ENCODE measurements around the gene RHOD. TPM values are rescaled to one million over a fixed set of nuclear protein-coding genes. Genes with fewer than 3 reads are reported as not detected.

Gene RHOD
- total RNA-seq, 1 donor from 2014 or later = 1.7 TPM

DNA sequence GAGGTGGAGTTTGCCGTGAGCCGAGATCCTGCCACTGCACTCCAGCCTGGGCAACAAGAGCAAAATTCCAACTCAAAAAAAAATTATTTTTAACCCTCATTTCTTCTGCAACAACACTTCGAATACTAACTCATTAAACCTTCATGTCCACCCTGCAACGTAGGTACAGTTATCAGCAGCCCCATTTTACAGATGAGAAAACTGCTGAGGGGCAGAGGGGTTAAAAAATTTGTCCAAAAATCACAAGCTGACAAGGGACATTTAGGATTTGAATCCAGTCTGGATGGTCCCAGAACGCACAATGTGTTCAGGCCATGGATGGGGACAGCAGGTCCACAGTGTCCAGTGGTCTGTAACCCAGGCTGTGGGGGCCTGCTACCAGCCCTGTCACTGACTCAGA is 29.0 kb downstream of the RHOD start:
- Mint-ChIP-seq H3K27ac (ENCODE audit: unreplicated experiment) (no peak overlapping the region), H3K27me3 (ENCODE audit: low read depth) (no peaks in the 10 kb centered on the region), H3K4me3 (no peak overlapping the region), H3K36me3 (ENCODE audit: low read depth) (no peaks in the 10 kb centered on the region), H3K9me3 (no peaks in the 10 kb centered on the region), H3K4me1 (peaks cover 4% of the 10 kb centered on the region)
- TF ChIP-seq, protein P1, sequence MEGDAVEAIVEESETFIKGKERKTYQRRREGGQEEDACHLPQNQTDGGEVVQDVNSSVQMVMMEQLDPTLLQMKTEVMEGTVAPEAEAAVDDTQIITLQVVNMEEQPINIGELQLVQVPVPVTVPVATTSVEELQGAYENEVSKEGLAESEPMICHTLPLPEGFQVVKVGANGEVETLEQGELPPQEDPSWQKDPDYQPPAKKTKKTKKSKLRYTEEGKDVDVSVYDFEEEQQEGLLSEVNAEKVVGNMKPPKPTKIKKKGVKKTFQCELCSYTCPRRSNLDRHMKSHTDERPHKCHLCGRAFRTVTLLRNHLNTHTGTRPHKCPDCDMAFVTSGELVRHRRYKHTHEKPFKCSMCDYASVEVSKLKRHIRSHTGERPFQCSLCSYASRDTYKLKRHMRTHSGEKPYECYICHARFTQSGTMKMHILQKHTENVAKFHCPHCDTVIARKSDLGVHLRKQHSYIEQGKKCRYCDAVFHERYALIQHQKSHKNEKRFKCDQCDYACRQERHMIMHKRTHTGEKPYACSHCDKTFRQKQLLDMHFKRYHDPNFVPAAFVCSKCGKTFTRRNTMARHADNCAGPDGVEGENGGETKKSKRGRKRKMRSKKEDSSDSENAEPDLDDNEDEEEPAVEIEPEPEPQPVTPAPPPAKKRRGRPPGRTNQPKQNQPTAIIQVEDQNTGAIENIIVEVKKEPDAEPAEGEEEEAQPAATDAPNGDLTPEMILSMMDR (conservative IDR thresholded peaks at IDR 0.05) = no peak
- no peak for DNase-seq (ENCODE audit: low read depth, low spot score)

GRCh38 chr11:67090717-67091116 is 34.1 kb downstream of the RHOD start:
- Mint-ChIP-seq H3K4me3 (no peak overlapping the region), H3K27me3 (ENCODE audit: low read depth) (no peaks in the 10 kb centered on the region), H3K4me1 (no peaks in the 10 kb centered on the region), H3K36me3 (ENCODE audit: low read depth) (no peaks in the 10 kb centered on the region), H3K27ac (ENCODE audit: unreplicated experiment) (no peak overlapping the region), H3K9me3 (no peaks in the 10 kb centered on the region)
- no peak for DNase-seq (ENCODE audit: low read depth, low spot score)
- TF ChIP-seq, protein P1 (conservative IDR thresholded peaks at IDR 0.05) = no peak

DNA sequence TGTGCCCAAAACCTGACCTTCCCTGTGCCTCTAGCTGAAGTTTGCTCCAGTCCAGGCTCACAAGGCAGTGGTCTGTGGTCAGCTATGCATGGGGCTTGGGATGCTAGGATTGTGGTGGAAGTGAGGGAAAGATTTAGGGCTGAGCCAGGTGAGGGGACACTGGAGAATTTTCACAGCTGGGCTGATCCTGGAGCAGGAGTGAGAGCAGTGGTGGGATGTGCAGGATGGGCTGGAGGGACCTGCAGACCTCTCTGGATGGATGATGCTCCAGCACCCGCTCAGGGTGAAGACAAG is 38.5 kb downstream of the RHOD start:
- no peaks in the 10 kb centered on the region for H3K4me1 Mint-ChIP-seq
- H3K36me3 Mint-ChIP-seq (ENCODE audit: low read depth) = no peaks in the 10 kb centered on the region
- H3K9me3 Mint-ChIP-seq = no peaks in the 10 kb centered on the region
- H3K27me3 Mint-ChIP-seq (ENCODE audit: low read depth) = no peaks in the 10 kb centered on the region
- TF ChIP-seq, protein P1 (conservative IDR thresholded peaks at IDR 0.05) = peak; percentile 6
- DNase-seq (ENCODE audit: low read depth, low spot score) = no peak
- no peak overlapping the region for H3K4me3 Mint-ChIP-seq
- no peak overlapping the region for H3K27ac Mint-ChIP-seq (ENCODE audit: unreplicated experiment)

- DNase-seq (ENCODE audit: low read depth, low spot score) = no peak
- no peak overlapping the region for H3K27ac Mint-ChIP-seq (ENCODE audit: unreplicated experiment)
- no peaks in the 10 kb centered on the region for H3K4me1 Mint-ChIP-seq
- no peak overlapping the region for H3K4me3 Mint-ChIP-seq
- no peaks in the 10 kb centered on the region for H3K27me3 Mint-ChIP-seq (ENCODE audit: low read depth)
- no peaks in the 10 kb centered on the region for H3K9me3 Mint-ChIP-seq
- TF ChIP-seq, protein P1 (conservative IDR thresholded peaks at IDR 0.05) = no peak
- H3K36me3 Mint-ChIP-seq (ENCODE audit: low read depth) = no peaks in the 10 kb centered on the region
Measured at GRCh38 chr11:67098799-67099429, 42.3 kb downstream of the RHOD start.

DNA sequence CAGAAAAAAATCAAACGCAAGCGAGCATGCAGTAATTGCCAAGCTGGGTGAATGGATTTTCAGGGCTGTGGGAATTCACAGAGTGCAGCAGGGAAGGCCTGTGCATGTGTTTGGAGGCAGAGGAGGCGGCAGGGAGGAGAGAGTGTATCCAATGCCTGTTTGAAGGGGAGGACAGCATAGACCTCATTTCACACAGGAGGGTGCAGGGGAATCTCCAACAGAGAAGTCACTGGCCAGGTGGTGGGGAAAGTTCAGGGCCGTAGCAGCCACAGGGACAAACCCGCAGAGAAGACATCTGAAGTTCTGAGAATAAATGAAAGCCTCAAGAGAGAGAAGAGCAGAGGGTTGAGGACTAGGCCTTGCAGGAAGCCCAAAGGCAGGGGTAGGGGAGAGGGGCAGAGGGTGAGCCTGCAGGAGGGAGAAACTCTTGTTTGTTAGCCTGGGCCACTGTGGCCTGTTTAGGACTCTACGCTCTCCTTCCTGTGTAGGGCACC is 43.2 kb downstream of the RHOD start:
- Mint-ChIP-seq H3K4me3 (no peak overlapping the region), H3K27me3 (ENCODE audit: low read depth) (no peaks in the 10 kb centered on the region), H3K9me3 (no peaks in the 10 kb centered on the region), H3K27ac (ENCODE audit: unreplicated experiment) (no peak overlapping the region), H3K4me1 (no peaks in the 10 kb centered on the region), H3K36me3 (ENCODE audit: low read depth) (no peaks in the 10 kb centered on the region)
- no peak for DNase-seq (ENCODE audit: low read depth, low spot score)
- TF ChIP-seq, protein P1 (conservative IDR thresholded peaks at IDR 0.05) = no peak

All from neural crest cell (in vitro differentiated cells).